ENCODE measurements around the gene KCP.

KCP gene

GRCh38 chr7:128941946-128942526 is 31.5 kb upstream of the KCP start:
- TF ChIP-seq ZNF274 (IDR thresholded peaks at IDR 0.05; ENCODE audit: low read depth, low read length) = no peak
- H3K4me3 ChIP-seq (ENCODE audit: low read length) = peak overlapping the region; percentile 57; the same call in 1 of the 2 replicates

DNA sequence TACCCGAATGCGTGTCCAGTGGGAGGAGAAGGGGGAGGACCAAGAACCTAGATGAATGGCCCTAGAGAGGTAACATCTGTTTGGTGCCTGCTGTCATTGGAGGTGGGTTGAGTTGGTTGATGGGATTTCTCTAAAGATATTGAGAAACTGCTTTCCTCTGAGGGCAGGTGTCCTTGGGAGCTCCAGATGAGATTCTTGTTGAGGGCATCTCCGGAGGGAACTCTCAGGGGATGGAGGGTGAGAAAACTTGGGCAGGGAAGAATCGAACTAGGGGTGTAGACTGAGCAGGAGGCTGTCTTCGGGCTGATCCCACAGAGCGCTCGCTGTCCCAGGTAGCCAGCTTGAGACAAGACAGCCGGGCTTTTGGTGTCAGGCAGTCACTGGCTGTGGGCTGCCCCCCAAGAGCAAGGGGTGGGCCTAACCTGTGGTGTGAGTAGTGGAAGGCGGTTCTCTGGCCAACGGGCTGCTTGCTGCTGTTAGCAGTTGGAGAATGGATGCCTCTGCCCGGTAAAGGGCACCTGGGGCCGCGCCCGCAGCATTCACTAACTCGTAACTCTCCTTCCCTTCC is 30.9 kb upstream of the KCP start:
- H3K4me3 ChIP-seq (ENCODE audit: low read length) = peak overlapping the region; percentile 57; the same call in 1 of the 2 replicates
- no peak for TF ChIP-seq ZNF274 (IDR thresholded peaks at IDR 0.05; ENCODE audit: low read depth, low read length)

- peak overlapping the region; percentile 57; the same call in 1 of the 2 replicates for H3K4me3 ChIP-seq (ENCODE audit: low read length)
- TF ChIP-seq ZNF274 (IDR thresholded peaks at IDR 0.05; ENCODE audit: low read depth, low read length) = no peak
Observed at GRCh38 chr7:128940494-128941322, 30.2 kb upstream of the KCP start.

- TF ChIP-seq ZNF274 (IDR thresholded peaks at IDR 0.05; ENCODE audit: low read depth, low read length) = no peak
- H3K4me3 ChIP-seq (ENCODE audit: low read length) = peak overlapping the region; percentile 56; the same call in 1 of the 2 replicates
Observed at GRCh38 chr7:128939861-128940410, 29.4 kb upstream of the KCP start.

- TF ChIP-seq ZNF274 (IDR thresholded peaks at IDR 0.05; ENCODE audit: low read depth, low read length) = no peak
- H3K4me3 ChIP-seq (ENCODE audit: low read length) = peak overlapping the region; percentile 56; the same call in 1 of the 2 replicates
Observed at GRCh38 chr7:128939075-128939860, 28.8 kb upstream of the KCP start.

- H3K4me3 ChIP-seq (ENCODE audit: low read length) = peak overlapping the region; percentile 87
- no peak for TF ChIP-seq ZNF274 (IDR thresholded peaks at IDR 0.05; ENCODE audit: low read depth, low read length)
Observed at GRCh38 chr7:128938544-128939074, 28.1 kb upstream of the KCP start.

GRCh38 chr7:128937647-128938543 is 27.4 kb upstream of the KCP start, which contains the start of gene IRF5:
Gene IRF5, plus strand, starts transcription at chr7:128937927. Its CDS starts 4,155 bp downstream, at chr7:128942082.
- no peak for TF ChIP-seq ZNF274 (IDR thresholded peaks at IDR 0.05; ENCODE audit: low read depth, low read length)
- peak within 1 kb of the TSS; percentile 87 for H3K4me3 ChIP-seq (ENCODE audit: low read length)

DNA sequence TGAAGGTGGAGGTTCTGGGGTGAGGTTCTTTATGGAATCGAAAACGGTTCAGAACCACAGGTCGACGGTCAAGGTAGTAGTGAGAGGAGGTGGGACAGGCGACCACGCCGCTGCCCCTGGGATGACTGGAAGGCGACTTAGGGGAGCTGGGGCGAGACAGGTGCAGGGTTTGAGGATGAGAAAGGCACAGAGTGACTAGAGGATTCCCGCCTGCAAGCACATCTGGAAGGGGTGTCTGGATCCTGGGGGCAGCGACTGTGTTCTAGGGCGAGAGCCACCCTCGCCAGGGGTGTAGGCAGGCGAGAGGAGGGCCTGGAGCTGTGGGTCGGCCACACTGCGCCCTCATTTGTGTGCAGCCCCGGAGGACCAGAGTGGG is 26.8 kb upstream of the KCP start:
- no peak for TF ChIP-seq ZNF274 (IDR thresholded peaks at IDR 0.05; ENCODE audit: low read depth, low read length)
- H3K4me3 ChIP-seq (ENCODE audit: low read length) = peak overlapping the region; percentile 87; the same call in 1 of the 2 replicates

- H3K4me3 ChIP-seq (ENCODE audit: low read length) = peak overlapping the region; percentile 87; the same call in 1 of the 2 replicates
- TF ChIP-seq ZNF274 (IDR thresholded peaks at IDR 0.05; ENCODE audit: low read depth, low read length) = no peak
Observed at GRCh38 chr7:128936798-128937197, 26.3 kb upstream of the KCP start.

GRCh38 chr7:128935342-128935730 is 24.8 kb upstream of the KCP start:
- H3K4me3 ChIP-seq (ENCODE audit: low read length) = no peak overlapping the region
- TF ChIP-seq ZNF274 (IDR thresholded peaks at IDR 0.05; ENCODE audit: low read depth, low read length) = no peak

- no peak for TF ChIP-seq ZNF274 (IDR thresholded peaks at IDR 0.05; ENCODE audit: low read depth, low read length)
- H3K4me3 ChIP-seq (ENCODE audit: low read length) = no peak overlapping the region; the same call in 1 of the 2 replicates
Observed at GRCh38 chr7:128934361-128935341, 24.1 kb upstream of the KCP start.
